IMR-90 (cell line): ENCODE data around the gene ITFG2. TPM values are rescaled to one million over a fixed set of nuclear protein-coding genes. Genes with fewer than 3 reads are reported as not detected.

Source experiments
- ATAC-seq: fragments of 200-7000 bp; cut with Tn5 transposase; 2 replicates; pipeline ENCODE4 v1.9.1; 2020; ENCODE audit warnings: low read depth, mild to moderate bottlenecking, moderate library complexity
- BruUV-seq: library from RNA; stranded (reverse); fragments of 400-500 nt; replicated peaks from 2 replicates; lab custom pipeline; 2021; lab: Mats Ljungman, UMichigan
- CTCF ChIA-PET: fragments of 300-600 bp; formaldehyde crosslinking; extraction: SDS; loops from one replicate; lab custom pipeline; 2021; ENCODE audit warnings: antibody characterized with exemption; lab: Yijun Ruan, JAX
- POLR2A ChIA-PET: fragments of 300-600 bp; sonication (Branson Sonifier 250); formaldehyde crosslinking; loops from one replicate; lab custom pipeline; 2022; ENCODE audit warnings: antibody characterized with exemption; ENCODE audit not compliant: unreplicated experiment; lab: Charles Lee
- DNase-seq: peaks from one replicate; pipeline ENCODE4 v3.0.0; 2013
- H2AFZ ChIP-seq: replicated peaks from 2 replicates; pipeline ENCODE3; 2013; ENCODE audit warnings: low read length, mild to moderate bottlenecking; ENCODE audit not compliant: poor library complexity
- H2AK5ac ChIP-seq: 2 replicates; pipeline ENCODE4 v1.6.1; 2013; ENCODE audit warnings: low read depth, low read length, inconsistent platforms
- H2AK9ac ChIP-seq: replicated peaks from 2 replicates; pipeline ENCODE3; 2013; ENCODE audit warnings: mild to moderate bottlenecking, low read depth, low read length, moderate library complexity; ENCODE audit not compliant: poor library complexity
- H2BK120ac ChIP-seq: 2 replicates; pipeline ENCODE4 v1.6.1; 2013; ENCODE audit warnings: low read depth, low read length, inconsistent platforms
- H2BK15ac ChIP-seq: 3 replicates; pipeline ENCODE4 v1.6.1; 2013; ENCODE audit warnings: low read depth, low read length, inconsistent platforms
- H2BK20ac ChIP-seq: 2 replicates; pipeline ENCODE4 v1.6.1; 2013; ENCODE audit warnings: low read depth, mild to moderate bottlenecking, inconsistent platforms, low read length, moderate library complexity
- H2BK5ac ChIP-seq: 2 replicates; pipeline ENCODE4 v1.6.1; 2013; ENCODE audit warnings: mild to moderate bottlenecking, low read depth, low read length, inconsistent platforms; ENCODE audit not compliant: poor library complexity, severe bottlenecking
- H3K14ac ChIP-seq: replicated peaks from 2 replicates; pipeline ENCODE4 v1.6.1; 2013; ENCODE audit warnings: low read depth, low read length, inconsistent platforms
- H3K18ac ChIP-seq: 2 replicates; pipeline ENCODE4 v1.6.1; 2013; ENCODE audit warnings: low read depth, low read length, control low read depth
- H3K23ac ChIP-seq: 2 replicates; pipeline ENCODE4 v1.6.1; 2013; ENCODE audit warnings: low read depth, low read length, inconsistent platforms
- H3K27ac ChIP-seq: 2 replicates; pipeline ENCODE4 v1.5.1; 2013; ENCODE audit warnings: mild to moderate bottlenecking, control low read depth, low read length; ENCODE audit not compliant: insufficient read depth
- H3K27me3 ChIP-seq: 2 replicates; pipeline ENCODE4 v1.6.1; 2013; ENCODE audit warnings: low read length; ENCODE audit not compliant: control insufficient read depth, insufficient read depth
- H3K36me3 ChIP-seq: 2 replicates; pipeline ENCODE4 v1.6.1; 2013; ENCODE audit warnings: low read length, mixed read lengths; ENCODE audit not compliant: control insufficient read depth, insufficient read depth
- H3K4ac ChIP-seq: 2 replicates; pipeline ENCODE4 v1.6.1; 2013; ENCODE audit warnings: low read depth, low read length, inconsistent platforms
- H3K4me1 ChIP-seq: 2 replicates; pipeline ENCODE4 v1.6.1; 2013; ENCODE audit warnings: low read length, mixed read lengths; ENCODE audit not compliant: control insufficient read depth, insufficient read depth
- H3K4me2 ChIP-seq: 2 replicates; pipeline ENCODE4 v1.6.1; 2013; ENCODE audit warnings: low read depth, mild to moderate bottlenecking, control low read depth, low read length, moderate library complexity
- H3K4me3 ChIP-seq: 2 replicates; pipeline ENCODE4 v1.5.1; 2013; ENCODE audit warnings: low read depth, mild to moderate bottlenecking, control low read depth, low read length, moderate library complexity; ENCODE audit not compliant: insufficient read depth
- H3K56ac ChIP-seq: 2 replicates; pipeline ENCODE4 v1.6.1; 2013; ENCODE audit warnings: low read length, inconsistent platforms; ENCODE audit not compliant: insufficient read depth; ENCODE audit errors: extremely low read depth
- H3K79me1 ChIP-seq, 2 experiments: 2 replicates each; pipeline ENCODE4 v1.6.1; 2013; ENCODE audit warnings: low read length in 2 of 2, inconsistent platforms in 1 of 2, low read depth in 1 of 2
- H3K9ac ChIP-seq: 2 replicates; pipeline ENCODE4 v1.6.1; 2013; ENCODE audit warnings: low read depth, low read length, control low read depth
- H3K9me1 ChIP-seq: 2 replicates; pipeline ENCODE4 v1.6.1; 2013; ENCODE audit warnings: low read length, inconsistent platforms; ENCODE audit not compliant: insufficient read depth
- H3K9me3 ChIP-seq: 2 replicates; pipeline ENCODE4 v1.6.1; 2013; ENCODE audit warnings: low read length; ENCODE audit not compliant: control insufficient read depth, insufficient read depth
- H4K20me1 ChIP-seq: 2 replicates; pipeline ENCODE4 v1.6.1; 2013; ENCODE audit warnings: low read length, inconsistent platforms; ENCODE audit not compliant: insufficient read depth
- H4K5ac ChIP-seq: 2 replicates; pipeline ENCODE4 v1.6.1; 2013; ENCODE audit warnings: mild to moderate bottlenecking, low read depth, low read length, control low read depth
- H4K8ac ChIP-seq, 2 experiments: 2 replicates each; pipeline ENCODE4 v1.6.1; 2013; ENCODE audit warnings: low read depth in 2 of 2, low read length in 2 of 2, control low read depth in 1 of 2, inconsistent platforms in 1 of 2
- H4K91ac ChIP-seq: 2 replicates; pipeline ENCODE4 v1.6.1; 2013; ENCODE audit warnings: low read depth, low read length, inconsistent platforms; ENCODE audit not compliant: insufficient read depth
- CTCF ChIP-seq: conservative IDR thresholded peaks from 2 replicates; pipeline ENCODE4 v1.5.1; 2012; ENCODE audit warnings: mild to moderate bottlenecking, low read depth, low read length, improper control_type of control experiment
- ELK1 ChIP-seq: fragments of 150-350 bp; IDR thresholded peaks from 2 replicates; pipeline ENCODE4 v1.6.1; 2016; ENCODE audit warnings: low read depth, mild to moderate bottlenecking, low read length, moderate library complexity, borderline replicate concordance
- FOS ChIP-seq: fragments of 150-350 bp; IDR thresholded peaks from 2 replicates; pipeline ENCODE4 v1.6.1; 2016; ENCODE audit warnings: low read depth, low read length
- MAZ ChIP-seq: IDR thresholded peaks from 2 replicates; pipeline ENCODE4 v1.6.1; 2012; ENCODE audit warnings: low read depth, mild to moderate bottlenecking, low read length, improper control_type of control experiment, moderate library complexity, borderline replicate concordance
- RAD21 ChIP-seq: IDR thresholded peaks from 2 replicates; pipeline ENCODE4 v1.6.1; 2012; ENCODE audit warnings: low read length, improper control_type of control experiment
- WGBS, 2 experiments: methylation state at CpG; one replicate each; pipeline versions ENCODE4 v1.1.5 to v1.1.7; 2013; ENCODE audit warnings: missing lambda C conversion rate in 2 of 2; ENCODE audit not compliant: insufficient read length in 1 of 2; ENCODE audit errors: extremely low coverage in 2 of 2; 5-methylcytosine and 5-hydroxymethylcytosine counted together
- dilution Hi-C: fragments of 300-500 bp; cut with HindIII; formaldehyde crosslinking; loops from one replicate; pipeline ENCODE4 v1.14.3; 2018; ENCODE audit warnings: low sequenced_read_pairs; ENCODE audit not compliant: unreplicated experiment
- in situ Hi-C: fragments of 300-500 bp; cut with MboI; formaldehyde crosslinking; loops from 3 replicates; pipeline ENCODE4 v1.14.3; 2019; ENCODE audit warnings: low sequenced_read_pairs, inconsistent platforms, mixed read lengths
- intact Hi-C: fragments of 100-400 bp; cut with micrococcal nuclease; formaldehyde crosslinking; loops from 2 replicates; pipeline ENCODE4 v1.10.0; 2022
- polyA plus RNA-seq, 3 experiments: library from polyadenylated mRNA; depleted of rRNA; stranded (reverse); fragments of >200 nt; gene quantifications; 2 replicates each; pipeline ENCODE4 v1.2.3, GENCODE V29; 2012; ENCODE audit warnings: low replicate concordance in 1 of 3
- total RNA-seq: library from RNA; depleted of rRNA; stranded (reverse); fragments of >200 nt; gene quantifications from 2 replicates; pipeline ENCODE4 v1.2.3, GENCODE V29; 2012

The ITFG2 gene
- total and polyA plus RNA-seq, 2 of the 4 experiments (the other 2 are of a cell fraction) = 20.3 to 25.5 TPM

- H3K23ac ChIP-seq = no peak within 1 kb of the TSS
- H2BK20ac ChIP-seq = no peak within 1 kb of the TSS
- dilution Hi-C loops (no loop called here), in situ Hi-C loops (no loop called here), intact Hi-C loops (no loop called here)
- H2BK5ac ChIP-seq = no peak within 1 kb of the TSS
- no peak within 1 kb of the TSS for H3K9ac ChIP-seq
- POLR2A ChIA-PET = no interaction called here
- H4K5ac ChIP-seq = no peak within 1 kb of the TSS
- no peak within 1 kb of the TSS for H4K91ac ChIP-seq
- no peaks in the 10 kb centered on the region for H3K27me3 ChIP-seq
- no peak within 1 kb of the TSS for H4K8ac ChIP-seq
- H3K56ac ChIP-seq = no peak within 1 kb of the TSS
- H3K4ac ChIP-seq = 0 out of 2 replicates have a peak within 1 kb of the TSS, but pooled peaks have one; percentile 35
- no peak within 1 kb of the TSS for H3K27ac ChIP-seq
- no TSS peak for BruUV-seq
- H3K9me1 ChIP-seq = 0 out of 2 replicates have a peak, but pooled peaks cover 2% of the 10 kb centered on the region
- DNase-seq (peak; percentile 73), ATAC-seq (peak; percentile 88)
- H2AFZ ChIP-seq = peak within 1 kb of the TSS; percentile 85
- H3K4me1 ChIP-seq = peaks cover 7% of the 10 kb centered on the region
- no peak within 1 kb of the TSS; the same call in 1 of the 2 replicates for H2BK120ac ChIP-seq
- CTCF ChIA-PET = interaction anchor here (0.7 kb wide), 1 partner anchor 19 kb away, joined by 3 read pairs; no protein-coding TSS in a partner anchor
- TF ChIP-seq MAZ (no peak), RAD21 (peak; percentile 30), CTCF (0 out of 2 replicates have a peak, but pooled peaks have one; percentile 33), FOS (no peak), ELK1 (no peak)
- H3K9me3 ChIP-seq = no peaks in the 10 kb centered on the region
- H3K4me2 ChIP-seq = peak within 1 kb of the TSS; percentile 22; the same call in 1 of the 2 replicates
- WGBS, 2 experiments = 15% methylated on average over 10 of the region's 32 CpGs; no CpG with 5 or more reads in 1 of the 2 experiments
- no peaks in the 10 kb centered on the region for H3K79me1 ChIP-seq
- H2AK5ac ChIP-seq = no peak within 1 kb of the TSS
- H4K20me1 ChIP-seq = no peaks in the 10 kb centered on the region
- no peak within 1 kb of the TSS for H3K4me3 ChIP-seq
- peak within 1 kb of the TSS; percentile 58 for H2AK9ac ChIP-seq
- no peak within 1 kb of the TSS for H2BK15ac ChIP-seq
- H3K36me3 ChIP-seq = peaks cover 4% of the 10 kb centered on the region
- H3K14ac ChIP-seq = no peak within 1 kb of the TSS
- H3K18ac ChIP-seq = no peak within 1 kb of the TSS; the same call in 1 of the 2 replicates
Observed at GRCh38 chr12:2834581-2835491, 22.4 kb downstream of the ITFG2 start, which contains the start of gene NRIP2. NRIP2 (minus strand) TSS chr12:2835035; CDS start chr12:2834983, 52 bp downstream.
